CD4-positive, alpha-beta T cell treated with Interleukin-15 for 4 hours (primary cell): ENCODE data around the gene SYTL5.

ENCODE experiments used
- DNase-seq: peaks from one replicate; pipeline ENCODE4 v3.0.0-alpha.2; 2020; ENCODE audit warnings: low spot score

The SYTL5 gene

GRCh38 chrX:38028300-38028699 is 21.9 kb downstream of the SYTL5 start:
- no peak for DNase-seq

DNA sequence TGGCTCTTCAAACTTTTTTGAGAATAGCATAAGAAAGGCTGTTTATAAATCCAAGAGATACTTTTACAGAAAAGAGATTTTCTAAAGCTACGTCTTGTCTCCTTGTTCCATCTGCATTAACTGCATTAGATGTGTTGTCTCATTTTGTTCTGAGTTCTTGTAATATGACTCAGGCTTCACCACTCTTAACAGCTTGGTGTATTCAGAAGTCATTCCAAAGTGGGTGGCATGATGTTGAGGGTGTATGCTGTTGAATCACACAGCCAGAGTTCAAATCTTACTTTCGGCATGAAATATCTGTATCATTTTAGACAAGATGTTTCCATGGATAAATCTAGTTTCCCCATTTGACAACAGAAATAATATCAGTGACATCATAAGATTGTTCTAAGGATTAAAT is 30.1 kb downstream of the SYTL5 start:
- DNase-seq, result no peak

- DNase-seq, result peak; percentile 0
Observed at GRCh38 chrX:38038501-38038900, 32.1 kb downstream of the SYTL5 start.

DNA sequence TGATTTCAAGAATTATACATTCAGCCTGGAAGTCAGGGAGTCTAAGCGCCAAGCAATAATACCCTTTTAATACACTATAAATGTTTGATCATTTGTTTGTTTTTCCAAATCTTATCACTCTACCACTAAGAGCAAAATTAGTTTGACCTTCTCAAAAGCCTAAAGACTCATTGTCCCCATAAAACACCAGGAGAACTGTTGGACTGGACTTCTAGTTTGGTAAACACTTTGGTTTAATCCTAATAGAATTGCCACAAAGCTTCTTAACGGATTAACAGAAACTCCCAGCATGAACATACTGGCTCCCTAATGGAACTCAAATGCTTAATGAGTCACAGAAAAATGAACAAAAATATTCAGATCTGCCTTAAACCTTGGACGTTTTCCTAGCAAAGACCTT is 34.9 kb downstream of the SYTL5 start:
- DNase-seq, result no peak

- no peak for DNase-seq
Observed at GRCh38 chrX:38044701-38045100, 38.3 kb downstream of the SYTL5 start.

- no peak for DNase-seq
Observed at GRCh38 chrX:38045538-38046096, 39.3 kb downstream of the SYTL5 start.

DNA sequence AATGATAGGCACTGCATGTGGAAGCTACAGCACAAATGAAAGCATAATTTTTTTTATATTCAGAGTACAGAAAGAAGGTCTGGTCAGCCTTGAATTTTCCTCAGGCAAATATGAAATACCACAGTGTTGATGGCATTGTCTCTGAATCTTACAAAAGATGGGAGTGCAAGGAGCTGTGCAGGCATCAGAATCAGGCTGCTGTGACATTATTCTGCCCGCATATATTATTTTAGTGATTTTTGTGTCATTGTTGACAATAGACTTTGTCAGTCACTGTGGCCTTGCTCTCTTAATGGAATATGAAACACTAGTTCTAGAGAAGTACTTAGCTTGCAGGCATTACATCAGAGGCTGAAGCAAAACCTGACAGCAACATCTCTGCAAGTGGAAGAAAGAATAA is 42.5 kb downstream of the SYTL5 start:
- DNase-seq, result no peak

- no peak for DNase-seq
Observed at GRCh38 chrX:38050806-38051205, 44.5 kb downstream of the SYTL5 start.

DNA sequence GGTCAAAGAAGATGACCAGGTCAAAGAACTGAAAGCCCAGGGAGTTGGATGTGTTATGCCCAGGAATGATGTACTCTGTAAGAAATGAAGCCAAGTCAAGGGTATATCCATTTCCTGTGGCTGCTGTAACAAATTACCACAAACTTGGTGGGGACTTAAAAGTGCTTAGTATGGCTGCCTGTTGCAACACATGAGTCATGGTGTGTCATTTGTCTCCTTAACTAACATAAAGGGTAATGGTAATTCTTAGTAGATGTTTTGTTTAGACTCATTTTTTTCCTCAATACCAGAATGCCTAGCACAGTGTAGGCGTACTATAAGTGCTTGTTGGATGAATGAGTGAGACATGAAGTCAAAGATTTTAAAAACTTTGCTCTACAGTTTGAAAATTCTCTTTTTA is 45.7 kb downstream of the SYTL5 start:
- DNase-seq, result no peak

DNA sequence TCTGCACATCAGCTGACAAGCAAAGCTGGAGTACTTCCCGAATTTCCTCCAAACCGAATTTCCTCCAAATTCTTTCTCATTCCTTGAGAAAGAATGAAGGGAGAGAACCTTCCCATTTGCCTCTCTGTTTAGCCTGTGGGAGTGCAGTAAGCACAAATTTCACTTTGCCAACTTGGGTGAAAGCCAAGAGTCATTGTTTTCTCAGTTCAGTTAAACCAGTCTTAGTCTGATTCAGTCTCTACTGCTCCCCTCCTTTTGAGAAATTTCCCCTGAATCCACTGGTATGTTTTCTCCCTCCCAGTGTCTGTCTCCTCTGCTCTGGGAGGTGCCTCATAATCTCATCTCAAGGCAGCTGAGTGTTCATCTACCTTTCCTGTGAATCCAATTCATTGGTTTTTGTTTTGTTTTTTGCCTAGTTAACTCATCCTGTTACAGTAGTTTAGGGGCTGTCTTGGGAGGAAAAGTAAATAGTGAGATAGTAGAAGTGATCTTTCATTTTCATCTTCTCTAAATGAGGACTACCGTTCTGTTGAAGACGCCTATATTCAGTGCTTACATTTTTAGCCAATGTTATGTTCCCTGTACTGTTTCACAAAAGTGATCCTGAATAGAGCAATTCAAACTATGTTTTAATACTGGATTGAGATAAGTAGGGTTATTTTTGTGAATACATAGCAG is 49.0 kb downstream of the SYTL5 start:
- no peak for DNase-seq

DNA sequence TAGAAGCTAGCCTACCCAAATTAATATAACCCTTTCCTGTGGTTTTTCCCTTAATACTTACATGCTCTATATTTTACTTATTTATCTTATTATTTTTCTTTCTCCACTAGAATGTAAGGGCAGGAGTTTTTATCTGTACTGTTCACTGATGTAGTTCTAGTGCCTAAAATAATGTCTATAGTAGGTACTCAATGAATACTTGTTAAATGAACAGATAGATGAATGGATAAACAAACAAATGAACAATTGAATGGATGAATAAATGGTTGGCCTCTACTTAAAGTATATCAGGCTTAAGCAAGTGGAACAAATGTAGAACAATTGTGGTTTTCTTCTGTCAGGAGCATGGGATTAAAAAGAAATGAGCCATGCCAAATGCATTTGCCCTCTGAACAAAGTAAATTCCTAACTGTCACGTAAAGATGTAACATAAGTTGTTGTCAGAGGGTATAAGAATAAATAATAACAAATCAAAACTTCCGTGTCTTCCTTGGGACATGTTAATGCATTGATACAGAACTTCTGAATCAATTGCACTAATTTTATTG is 54.1 kb downstream of the SYTL5 start:
- DNase-seq, result no peak

GRCh38 chrX:38061335-38061734 is 55.0 kb downstream of the SYTL5 start:
- DNase-seq, result no peak

- no peak for DNase-seq
Observed at GRCh38 chrX:38066934-38067333, 60.6 kb downstream of the SYTL5 start.

DNA sequence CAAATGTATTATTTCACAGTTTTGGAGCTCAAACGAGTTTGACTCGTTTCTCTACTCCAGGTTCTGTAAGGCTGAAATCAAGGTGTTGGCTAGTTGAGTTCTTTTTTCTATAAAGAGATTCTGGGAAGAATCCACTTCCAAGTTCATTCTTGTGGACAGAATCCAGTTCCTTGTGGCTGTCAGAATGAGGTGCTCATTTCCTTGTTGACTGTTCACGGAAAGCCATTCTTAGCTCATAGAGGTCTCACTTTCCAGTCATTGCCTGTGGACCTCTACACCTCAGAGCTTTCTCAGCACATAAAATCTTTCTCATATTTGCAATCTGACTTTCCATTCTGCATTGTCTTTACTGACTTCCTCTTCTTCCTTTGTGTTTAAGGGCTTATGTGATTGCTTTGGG is 62.9 kb downstream of the SYTL5 start:
- no peak for DNase-seq

GRCh38 chrX:38069991-38070390 is 63.6 kb downstream of the SYTL5 start:
- DNase-seq, result no peak

- DNase-seq, result no peak
Observed at GRCh38 chrX:38079463-38079862, 73.1 kb downstream of the SYTL5 start.

GRCh38 chrX:38080808-38081207 is 74.5 kb downstream of the SYTL5 start:
- DNase-seq, result no peak

GRCh38 chrX:38081909-38082308 is 75.6 kb downstream of the SYTL5 start:
- DNase-seq, result no peak

GRCh38 chrX:38082309-38082708 is 76.0 kb downstream of the SYTL5 start:
- no peak for DNase-seq

- DNase-seq, result no peak
Observed at GRCh38 chrX:38085813-38086212, 79.5 kb downstream of the SYTL5 start.

DNA sequence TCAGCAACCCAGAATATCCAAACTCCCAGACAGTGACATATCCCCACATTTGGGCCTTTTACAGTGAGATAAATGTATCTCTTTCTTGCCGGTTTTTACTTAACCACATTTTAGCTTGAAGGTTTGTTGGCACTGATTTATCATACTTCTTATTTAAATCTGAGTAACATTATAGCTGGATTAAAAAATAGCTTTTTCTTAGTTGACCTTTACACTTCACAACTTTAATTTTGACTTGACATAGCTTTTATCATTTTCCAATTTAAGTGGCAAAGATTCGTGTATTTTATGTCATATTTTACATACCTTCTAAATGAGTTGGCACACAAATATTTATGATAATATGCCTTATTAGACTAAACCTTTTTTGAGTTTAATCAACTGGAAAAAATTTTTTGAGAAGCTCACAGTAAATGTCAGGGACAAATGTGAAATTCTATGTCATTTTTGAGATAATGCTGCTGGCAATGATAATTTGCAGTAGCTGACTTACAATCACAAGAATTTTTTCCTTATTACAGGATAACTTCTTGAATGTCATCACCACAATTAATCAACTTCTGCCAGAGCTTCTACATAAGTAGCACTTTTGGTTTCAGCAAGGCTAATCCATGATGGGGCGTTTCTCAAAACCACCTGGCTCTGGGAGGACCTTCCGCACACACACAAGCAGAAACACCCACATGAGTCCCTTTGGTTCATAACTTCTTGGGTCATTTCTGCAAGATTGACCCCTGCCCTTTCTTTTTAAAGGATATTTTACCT is 80.3 kb downstream of the SYTL5 start:
- DNase-seq, result no peak

GRCh38 chrX:38087594-38087993 is 81.2 kb downstream of the SYTL5 start:
- no peak for DNase-seq
